NCI-H526 (cell line): ENCODE data around the gene BAIAP2.
"Not testable (repeated sequence)": the region's sequence is repeated elsewhere in the genome, so short reads cannot be mapped to it uniquely, and the experiment has no call there.

ENCODE experiments used
- DNase-seq, 2 experiments: peaks; one replicate each; lab custom pipeline; 2025; lab: John Stamatoyannopoulos, UW

The BAIAP2 gene

GRCh38 chr17:81021531-81022343, 13.2 kb upstream of the BAIAP2 start:
- DNase-seq = no peak

DNA sequence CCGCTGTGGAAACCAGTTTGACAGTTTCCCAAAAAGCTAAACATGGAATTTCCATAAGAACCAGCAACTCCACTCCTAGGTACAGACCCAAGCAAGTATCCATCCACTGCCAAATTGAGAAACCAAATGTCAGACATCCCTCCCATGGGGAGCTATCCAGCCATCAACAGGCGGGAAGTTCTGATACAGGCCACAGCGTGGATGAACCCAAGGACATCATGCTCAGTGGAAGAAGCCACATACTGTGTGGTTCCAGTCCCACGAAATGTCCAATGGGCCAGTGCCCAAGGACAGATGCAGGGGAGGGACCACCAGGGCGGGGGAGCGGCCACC, 12.6 kb upstream of the BAIAP2 start:
- no peak for DNase-seq

DNA sequence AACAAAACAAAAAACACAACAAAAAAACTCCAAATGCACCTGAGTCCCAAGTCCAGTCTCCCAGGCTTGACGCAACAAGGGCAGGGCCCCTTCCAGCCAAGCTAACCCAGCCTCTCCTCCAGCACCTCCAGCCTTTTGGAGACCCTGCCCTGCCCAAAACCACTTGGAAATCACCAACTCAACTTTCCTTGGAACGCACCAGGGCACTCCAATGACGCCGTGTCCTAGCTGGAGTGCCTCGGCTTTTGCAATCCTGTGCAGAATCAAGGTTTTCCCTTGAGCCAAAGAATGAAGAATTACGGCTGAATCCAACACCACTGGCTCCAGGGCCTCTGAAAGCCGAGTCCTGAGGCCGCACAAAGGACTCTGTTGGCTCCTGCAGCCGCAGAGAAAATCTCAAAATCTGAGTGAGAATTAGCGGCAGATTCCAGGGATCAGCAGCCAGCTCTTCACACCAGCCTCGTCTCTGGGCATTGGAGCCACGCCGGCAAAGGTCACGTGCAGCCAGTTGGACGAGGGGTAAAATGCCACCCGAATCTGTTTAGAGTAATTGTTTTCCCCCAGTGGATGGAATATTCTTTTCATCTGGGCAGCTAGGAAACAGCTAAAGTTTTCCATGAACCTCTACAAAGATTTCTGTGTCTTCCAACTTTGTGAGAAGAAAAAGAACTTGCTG, 9.7 kb upstream of the BAIAP2 start:
- no peak for DNase-seq

DNA sequence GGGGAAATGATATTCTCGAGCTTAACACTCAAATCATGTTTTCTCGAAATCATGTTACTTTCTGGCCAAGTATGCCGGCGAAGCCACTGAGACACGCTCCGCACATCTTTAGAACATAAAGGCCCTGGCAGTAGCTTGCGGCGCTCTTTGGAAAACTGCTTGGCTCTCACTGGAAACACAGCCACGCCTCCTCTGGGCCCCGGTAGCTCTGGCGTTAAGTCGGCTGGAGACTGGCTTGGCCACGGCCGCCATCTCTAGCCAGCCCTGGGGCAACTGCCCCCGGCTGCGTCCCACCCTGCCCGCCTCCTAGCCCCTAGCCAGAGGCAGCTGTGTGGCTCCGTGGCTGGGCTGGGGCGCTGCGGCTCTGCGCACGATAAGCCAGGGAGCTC, 9.2 kb upstream of the BAIAP2 start:
- DNase-seq = no peak

DNA sequence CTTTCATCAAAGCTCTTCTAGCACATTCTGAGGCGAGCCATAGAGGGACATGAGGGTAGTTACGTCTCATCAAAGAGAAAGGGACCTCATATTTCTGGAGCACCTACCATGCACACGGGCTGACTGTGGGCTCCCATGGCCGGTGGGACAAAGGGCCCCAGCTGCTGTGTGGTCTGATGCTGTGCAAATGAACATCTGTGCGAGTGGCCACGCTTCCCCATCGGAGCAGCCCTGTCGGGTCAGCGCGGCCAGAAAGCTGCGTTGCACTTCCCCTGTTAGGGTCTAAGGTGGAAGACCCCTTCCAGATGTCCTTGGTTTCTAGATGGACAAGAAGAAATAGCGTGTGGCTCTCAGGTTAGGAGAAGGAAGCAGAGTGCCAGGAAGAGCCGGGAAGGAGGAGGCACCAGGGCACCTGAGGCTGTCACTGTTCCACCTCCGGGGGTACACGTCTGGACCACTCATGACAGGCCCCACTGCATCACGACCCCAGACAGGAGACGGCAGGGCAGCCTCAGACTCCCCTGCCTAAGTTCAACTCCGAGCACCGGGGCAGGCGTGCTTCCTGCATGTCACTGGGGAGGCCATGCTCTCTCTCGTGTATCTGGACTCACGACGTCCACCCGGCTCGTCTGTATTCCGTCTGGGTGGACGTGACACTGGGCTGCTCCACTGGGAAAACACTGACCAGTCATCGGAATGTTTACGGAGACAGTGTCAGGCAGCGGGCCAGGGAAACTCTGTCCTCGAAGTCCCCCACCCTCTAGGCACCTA, 8.5 kb upstream of the BAIAP2 start:
- no peak for DNase-seq

DNA sequence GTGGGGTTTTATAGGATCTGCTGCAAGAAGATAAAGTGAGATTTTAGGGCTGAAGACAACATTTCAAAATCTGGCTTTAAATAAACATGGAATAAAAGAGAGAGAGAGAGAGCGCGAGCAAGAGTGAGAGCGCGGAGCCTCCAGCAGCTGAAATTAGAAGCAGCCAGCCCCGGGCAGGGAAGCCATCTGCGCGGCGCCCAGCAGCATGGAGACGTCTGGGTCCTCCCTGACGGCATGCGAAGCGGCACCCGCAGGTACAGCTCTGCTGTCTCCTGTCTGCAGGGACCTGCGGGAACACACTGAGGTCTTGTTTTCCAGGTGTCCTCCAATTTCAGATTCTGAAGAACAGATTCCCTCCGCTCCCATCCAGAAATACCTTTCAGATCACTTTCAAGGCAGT, 7.9 kb upstream of the BAIAP2 start:
- DNase-seq = peak in 1 of 2 experiments; percentile 56

- DNase-seq = peak; percentile 31 to 77
These were observed 7.1 kb upstream of the BAIAP2 start for GRCh38 chr17:81027591-81028505.

- DNase-seq = no peak
These were observed 6.5 kb upstream of the BAIAP2 start for GRCh38 chr17:81028506-81028858.

DNA sequence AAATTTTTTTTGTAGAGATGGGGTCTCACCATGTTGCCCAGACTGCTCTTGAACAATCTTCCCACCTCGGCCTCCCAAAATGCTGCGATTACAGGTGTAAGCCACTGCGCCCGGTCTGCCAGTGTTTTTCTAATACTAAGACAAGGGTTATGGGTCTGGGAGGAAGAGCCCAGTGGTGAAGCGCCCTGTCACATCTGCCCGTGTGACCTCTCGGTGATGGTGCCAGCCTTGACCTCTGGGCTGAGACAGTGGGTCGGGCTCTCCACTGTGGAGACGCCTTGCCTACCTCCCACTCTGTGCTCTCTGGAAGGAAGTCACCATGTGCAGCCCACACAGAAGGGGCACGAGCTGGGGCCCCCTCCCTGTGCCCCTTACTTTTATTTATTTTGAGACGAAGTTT, 5.1 kb upstream of the BAIAP2 start:
- DNase-seq = no peak

GRCh38 chr17:81030312-81030711, 4.6 kb upstream of the BAIAP2 start:
- DNase-seq = not testable (repeated sequence)

DNA sequence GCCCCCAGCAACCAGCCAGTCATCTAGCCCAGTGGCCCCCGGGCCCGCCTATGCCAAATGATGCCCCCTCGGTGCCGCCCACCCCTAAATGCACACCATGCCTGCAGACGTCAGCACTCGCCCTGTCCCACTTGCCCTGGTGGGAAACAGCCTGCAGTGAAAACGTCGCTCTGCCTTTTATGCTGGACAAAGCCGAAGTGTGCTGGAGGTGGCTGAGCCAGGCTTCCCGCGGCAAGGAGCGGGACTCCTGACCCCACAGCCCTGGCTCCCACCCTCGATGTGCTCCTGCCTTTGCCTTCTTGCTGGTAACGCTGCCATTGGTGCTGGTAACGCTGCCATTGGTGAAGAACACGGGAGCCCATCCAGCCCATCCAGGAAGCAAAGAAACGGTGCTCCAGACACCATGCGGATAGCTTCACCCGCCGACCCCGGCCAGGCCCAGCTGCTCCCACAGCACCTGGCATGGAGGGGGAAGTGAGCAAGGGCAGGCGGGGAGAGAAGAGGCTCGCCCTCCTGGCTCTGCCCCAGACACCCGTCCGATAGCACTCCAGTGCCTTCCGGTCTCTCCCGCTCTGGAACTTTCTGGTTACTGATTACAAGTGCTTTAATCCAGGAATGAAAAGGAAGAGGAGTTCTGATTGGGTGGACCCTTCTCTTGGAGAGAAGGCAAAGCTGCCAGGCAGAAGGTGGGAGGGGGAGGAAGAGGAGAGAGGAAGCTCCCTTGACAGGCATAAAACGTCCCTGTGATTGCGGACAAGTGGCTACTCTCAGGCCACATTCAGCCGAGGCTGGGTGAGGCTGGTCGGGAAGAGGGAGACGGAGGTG, 4.0 kb upstream of the BAIAP2 start:
- no peak for DNase-seq

DNA sequence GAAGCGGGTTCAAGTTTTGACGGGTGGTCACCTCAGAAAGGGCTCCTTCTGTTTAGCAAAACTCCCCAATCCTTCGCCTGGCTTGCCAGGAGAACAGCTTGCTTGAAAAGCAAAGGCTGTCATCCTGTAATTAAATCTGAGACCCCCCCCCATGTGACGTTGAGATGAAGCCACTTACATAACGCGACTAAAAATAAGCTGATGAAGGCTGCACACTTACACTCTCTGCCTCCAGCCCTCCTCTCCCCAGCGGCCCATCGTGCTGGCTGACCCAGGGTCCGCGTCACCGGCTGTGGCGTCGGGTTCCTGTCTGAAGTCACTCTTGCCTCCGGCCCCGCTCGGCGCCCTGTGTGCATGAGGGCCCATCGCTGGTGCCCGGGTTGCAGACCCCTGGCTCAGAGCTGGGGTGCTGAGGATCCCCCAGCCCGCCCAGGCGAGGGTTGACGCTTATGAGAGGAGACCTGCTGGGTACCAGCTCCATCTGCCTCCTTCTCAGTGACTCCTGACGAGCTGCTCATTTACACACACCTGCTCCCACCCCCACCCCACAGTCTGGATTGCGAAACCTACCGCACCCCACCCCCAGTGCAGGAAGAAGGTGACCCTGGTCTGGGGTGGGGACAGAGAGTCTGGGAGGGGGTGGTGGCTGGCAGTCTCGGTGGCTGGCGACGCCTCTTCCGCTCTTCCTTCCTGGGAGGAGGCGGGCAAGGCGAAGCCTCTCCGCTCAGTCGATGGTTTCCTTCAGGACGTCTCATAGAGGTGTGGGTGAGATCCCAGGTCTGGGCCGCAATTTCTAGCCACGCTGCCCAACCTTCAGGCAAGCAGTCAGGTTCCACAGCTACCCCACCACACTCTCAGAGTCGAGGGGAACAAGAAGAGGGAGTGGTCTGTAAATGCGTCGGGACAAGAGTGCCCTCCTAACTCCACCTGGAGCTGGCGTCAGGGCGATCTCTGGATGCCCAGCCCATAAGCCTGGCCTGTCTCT, 3.1 kb upstream of the BAIAP2 start:
- DNase-seq = no peak

GRCh38 chr17:81032641-81033480, 2.1 kb upstream of the BAIAP2 start:
- no peak for DNase-seq

GRCh38 chr17:81033535-81034167, 1.3 kb upstream of the BAIAP2 start:
- DNase-seq = peak in 1 of 2 experiments; percentile 43

DNA sequence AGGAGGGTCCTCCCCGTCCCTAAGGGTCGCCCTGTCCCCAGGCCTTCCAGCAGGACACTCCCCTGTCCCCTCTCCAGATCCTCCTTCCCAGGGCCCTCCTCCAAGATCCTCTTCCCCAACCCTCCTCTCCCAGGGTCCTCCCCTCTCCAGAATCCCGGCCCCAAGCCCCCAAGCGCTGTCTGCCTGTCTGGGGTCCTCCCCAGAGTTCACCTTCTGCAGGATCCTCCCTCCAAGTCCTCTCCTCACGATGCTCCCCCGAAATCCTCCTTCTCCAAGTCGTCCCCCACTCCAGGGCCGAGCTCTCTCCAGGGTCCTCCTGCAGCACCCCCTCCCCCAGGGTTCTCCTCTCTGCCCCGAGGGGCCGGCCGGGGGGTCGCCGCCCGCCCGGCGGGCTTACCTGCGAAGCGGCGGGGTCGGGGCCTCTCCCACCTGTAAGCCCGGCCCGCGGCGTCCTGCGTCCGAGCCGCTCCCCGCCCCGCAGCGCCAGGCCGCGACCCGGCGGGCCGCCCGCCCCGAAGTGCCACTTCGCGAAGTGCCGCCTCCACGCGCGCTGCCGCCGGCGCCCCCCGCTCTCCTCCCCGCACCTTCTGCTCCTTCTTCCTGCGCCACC, 678 bp upstream of the BAIAP2 start:
- peak in 1 of 2 experiments; percentile 60 for DNase-seq

DNA sequence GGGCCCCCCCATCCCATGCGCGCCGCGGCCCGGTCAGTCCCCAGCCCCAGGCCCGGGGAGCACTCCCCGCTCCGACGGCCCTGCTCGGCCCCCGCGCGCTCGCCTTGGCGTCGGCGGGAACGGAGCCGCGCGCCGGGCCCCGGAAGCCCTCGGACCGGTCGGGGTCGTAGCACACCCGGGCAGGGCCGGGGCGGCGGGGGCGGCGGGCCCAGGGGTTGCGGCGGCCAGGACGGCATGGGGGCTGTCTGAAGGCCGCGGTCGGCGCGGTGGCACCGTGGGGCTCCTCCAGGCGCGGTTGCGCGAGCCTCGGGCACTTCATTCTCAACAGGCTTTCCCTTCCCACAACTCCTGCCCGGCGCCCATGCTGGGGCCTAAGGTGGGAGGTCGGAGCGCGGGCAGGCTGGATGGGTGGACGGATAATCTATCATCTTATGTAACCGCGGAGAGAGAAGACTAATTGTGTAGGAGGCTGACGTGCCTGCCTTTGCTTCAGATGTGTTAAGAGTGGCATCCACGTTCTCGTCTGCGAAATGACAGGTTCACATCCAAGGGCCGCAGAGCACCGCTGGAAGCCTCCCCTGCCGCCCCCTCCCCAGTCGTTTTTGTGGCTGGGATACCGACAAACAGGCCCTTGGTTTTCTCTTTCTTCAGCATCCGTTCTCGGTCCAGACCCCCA, 708 bp downstream of the BAIAP2 start:
- peak in 1 of 2 experiments; percentile 53 for DNase-seq

GRCh38 chr17:81036197-81036941, 1.4 kb downstream of the BAIAP2 start:
- peak in 1 of 2 experiments; percentile 24 for DNase-seq
